GM12878 (cell line): ENCODE results near the gene BTBD9. TPM values are rescaled to one million over a fixed set of nuclear protein-coding genes. Genes with fewer than 3 reads are reported as not detected.
"Not testable (repeated sequence)": the region's sequence is repeated elsewhere in the genome, so short reads cannot be mapped to it uniquely, and the experiment has no call there.

ENCODE experiments used
- ATAC-seq: fragments of 200-7000 bp; cut with Tn5 transposase; 3 replicates; pipeline ENCODE4 v1.9.1; 2020; ENCODE audit warnings: mild to moderate bottlenecking, moderate library complexity
- BruUV-seq: library from RNA; stranded (reverse); fragments of 400-500 nt; replicated peaks from 2 replicates; lab custom pipeline; 2021; lab: Mats Ljungman, UMichigan
- CTCF ChIA-PET: fragments of 300-600 bp; sonication (Branson Sonifier 250); formaldehyde crosslinking; extraction: SDS; loops from one replicate; lab custom pipeline; 2021; ENCODE audit warnings: inconsistent platforms; lab: Yijun Ruan, JAX
- POLR2A ChIA-PET: fragments of 350-600 bp; formaldehyde crosslinking; extraction: SDS; loops from one replicate; lab custom pipeline; 2021; ENCODE audit warnings: inconsistent platforms; lab: Charles Lee
- RAD21 ChIA-PET: fragments of 300-600 bp; sonication (Branson Sonifier 250); formaldehyde crosslinking; loops from one replicate; lab custom pipeline; 2023; ENCODE audit warnings: antibody characterized with exemption; ENCODE audit not compliant: unreplicated experiment; lab: Charles Lee
- SMC1A ChIA-PET: fragments of 300-600 bp; sonication (Branson Sonifier 250); formaldehyde crosslinking; loops from one replicate; lab custom pipeline; 2023; ENCODE audit not compliant: unreplicated experiment, uncharacterized antibody; lab: Charles Lee
- DNase-seq: peaks from one replicate; pipeline ENCODE4 v3.0.0-alpha.2; 2011; ENCODE audit warnings: low read depth, low spot score
- FAIRE-seq: peaks from 3 replicates; lab custom pipeline; 2011; peaks lifted over from hg19 to GRCh38; lab: Jason Lieb, UNC
- H2AFZ ChIP-seq: 2 replicates; pipeline ENCODE4 v1.6.0; 2011; ENCODE audit warnings: low read depth, low read length, control low read depth; ENCODE audit not compliant: control insufficient read depth
- H3K27ac ChIP-seq: 2 replicates; pipeline ENCODE4 v1.5.1; 2011; ENCODE audit warnings: control low read depth; ENCODE audit not compliant: control insufficient read depth, insufficient read depth
- H3K27me3 ChIP-seq, 2 experiments: replicated peaks in 1 of 2; 2 replicates each; pipeline versions ENCODE4 v1.6.0 to v1.6.1; 2011; ENCODE audit warnings: low read length in 1 of 2; ENCODE audit not compliant: control insufficient read depth in 2 of 2, insufficient read depth in 2 of 2
- H3K36me3 ChIP-seq, 2 experiments: 2 replicates each; pipeline ENCODE4 v1.5.1; 2011; ENCODE audit warnings: low read length in 1 of 2; ENCODE audit not compliant: control insufficient read depth in 2 of 2, insufficient read depth in 2 of 2
- H3K4me1 ChIP-seq: 2 replicates; pipeline ENCODE4 v1.6.1; 2011; ENCODE audit warnings: mild to moderate bottlenecking, low read length, moderate library complexity, mixed read lengths; ENCODE audit not compliant: control insufficient read depth, insufficient read depth
- H3K4me2 ChIP-seq: 2 replicates; pipeline ENCODE4 v1.6.0; 2011; ENCODE audit warnings: control low read depth; ENCODE audit not compliant: control insufficient read depth, insufficient read depth
- H3K4me3 ChIP-seq: fragments of 200-600 bp; sonication (generic); 2 replicates; pipeline ENCODE4 v1.5.1; 2016
- H3K79me2 ChIP-seq: 2 replicates; pipeline ENCODE4 v1.6.0; 2011; ENCODE audit warnings: low read length; ENCODE audit not compliant: control insufficient read depth, insufficient read depth
- H3K9ac ChIP-seq: 2 replicates; pipeline ENCODE4 v1.8.0; 2011; ENCODE audit warnings: low read length, control low read depth, mixed read lengths; ENCODE audit not compliant: control insufficient read depth, insufficient read depth
- H3K9me3 ChIP-seq: replicated peaks from 3 replicates; pipeline ENCODE4 v1.5.1; 2011; ENCODE audit warnings: mild to moderate bottlenecking, low read length; ENCODE audit not compliant: control insufficient read depth, insufficient read depth
- H4K20me1 ChIP-seq: 2 replicates; pipeline ENCODE4 v1.6.0; 2011; ENCODE audit not compliant: control insufficient read depth, insufficient read depth
- BMI1 ChIP-seq: fragments of 450-650 bp; IDR thresholded peaks from 2 replicates; pipeline ENCODE4 v1.6.1; 2016; ENCODE audit warnings: mild to moderate bottlenecking, moderate library complexity, borderline replicate concordance
- CHD1 ChIP-seq: IDR thresholded peaks from 2 replicates; pipeline ENCODE4 v1.6.1; 2012; ENCODE audit warnings: low read depth, low read length, improper control_type of control experiment
- CHD4 ChIP-seq: fragments of 200-600 bp; sonication (generic); IDR thresholded peaks from 2 replicates; pipeline ENCODE4 v1.6.1; 2016; ENCODE audit warnings: mild to moderate bottlenecking
- MEF2B ChIP-seq: fragments of 450-650 bp; IDR thresholded peaks from 2 replicates; pipeline ENCODE4 v1.6.1; 2018; ENCODE audit warnings: mild to moderate bottlenecking, moderate library complexity; ENCODE audit not compliant: partially characterized antibody, poor library complexity, severe bottlenecking
- PAX5 ChIP-seq: IDR thresholded peaks from 2 replicates; pipeline ENCODE4 v1.6.1; 2011; ENCODE audit warnings: low read depth, low read length, borderline replicate concordance
- PML ChIP-seq: IDR thresholded peaks from 2 replicates; pipeline ENCODE4 v1.6.1; 2012; ENCODE audit warnings: low read length, inconsistent platforms
- RAD51 ChIP-seq: fragments of 450-650 bp; IDR thresholded peaks from 2 replicates; pipeline ENCODE4 v1.6.1; 2016; ENCODE audit warnings: moderate library complexity, mild to moderate bottlenecking, inconsistent platforms
- RFX5 ChIP-seq: IDR thresholded peaks from 2 replicates; pipeline ENCODE4 v1.6.1; 2011; ENCODE audit warnings: low read depth, low read length, improper control_type of control experiment
- RUNX3 ChIP-seq: IDR thresholded peaks from 2 replicates; pipeline ENCODE4 v1.6.1; 2012; ENCODE audit warnings: low read length, inconsistent platforms
- ZNF24 ChIP-seq: fragments of 450-650 bp; IDR thresholded peaks from 2 replicates; pipeline ENCODE4 v1.6.1; 2017; ENCODE audit warnings: antibody characterized with exemption, mild to moderate bottlenecking
- ZSCAN29 ChIP-seq: fragments of 450-650 bp; IDR thresholded peaks from 2 replicates; pipeline ENCODE4 v1.6.1; 2017; ENCODE audit warnings: mild to moderate bottlenecking, moderate library complexity
- WGBS: methylation state at CpG from one replicate; pipeline ENCODE4 v1.1.6; 2016; ENCODE audit warnings: low lambda C conversion rate; ENCODE audit not compliant: insufficient replicate concordance, insufficient coverage; ENCODE audit errors: missing lambda C conversion rate; 5-methylcytosine and 5-hydroxymethylcytosine counted together
- in situ Hi-C: fragments of 300-500 bp; cut with MboI; formaldehyde crosslinking; loops from 9 replicates; pipeline ENCODE4 v1.14.3; 2018; ENCODE audit warnings: mixed read lengths
- intact Hi-C: fragments of 100-400 bp; cut with micrococcal nuclease; formaldehyde crosslinking; loops from one replicate; pipeline ENCODE4 v1.14.2; 2022; ENCODE audit not compliant: unreplicated experiment
- polyA plus RNA-seq, 11 experiments: library from polyadenylated mRNA; depleted of rRNA in 4 of 11; unstranded in 6 of 11; stranded (reverse) in 5 of 11; fragments of >200 nt; fragmentation: Nextera tagmentation in 4 of 11; fragmentation: Illumina TruSeq in 1 of 11; extraction: Ambion mirVana in 4 of 11; extraction: Trizol in 1 of 11; gene quantifications; 1 replicate in 1 of 11; 2 replicates in 10 of 11; pipeline versions ENCODE4 v1.2.1 to v1.2.3, GENCODE V29; 2011 to 2016; ENCODE audit warnings: inconsistent platforms in 2 of 11, missing spikeins in 2 of 11, low read depth in 1 of 11
- total RNA-seq, 4 experiments: library from RNA; depleted of rRNA in 3 of 4; stranded (reverse); fragments of >200 nt in 3 of 4; fragmentation: Illumina TruSeq in 1 of 4; extraction: Trizol in 1 of 4; gene quantifications; 2 replicates each; pipeline versions ENCODE4 v1.2.1 to v1.2.3, GENCODE V29; 2013 to 2021
- TF ChIP-seq, protein P1 (sequence below): fragments of 150-350 bp; IDR thresholded peaks from 2 replicates; pipeline ENCODE4 v1.6.1; 2014; ENCODE audit warnings: mild to moderate bottlenecking, low read depth, low read length

The BTBD9 gene
- total and polyA plus RNA-seq, 10 of the 15 experiments (the other 5 are each of a cell fraction or from before 2014, with no cell fraction given), result 0.22 to 8.6 (median 4.6) TPM

DNA sequence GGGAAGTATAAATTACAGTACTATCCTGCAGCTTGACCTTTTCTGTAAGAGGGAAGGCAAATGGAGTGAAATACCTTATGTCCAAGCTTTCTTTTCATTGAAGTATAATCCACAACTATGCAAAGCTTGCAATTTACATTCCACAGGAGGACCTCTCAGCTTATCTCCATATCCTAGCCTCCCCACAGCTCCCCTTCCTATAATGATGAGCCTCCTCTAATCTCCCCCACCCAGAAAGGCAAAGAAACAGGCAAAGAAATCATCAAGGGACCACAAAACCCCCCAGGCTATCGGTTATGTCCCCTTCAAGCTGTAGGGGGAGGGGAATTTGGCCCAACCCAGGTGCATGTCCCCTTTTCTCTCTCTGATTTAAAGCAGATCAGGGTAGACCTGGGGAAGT, 21.4 kb downstream of the BTBD9 start:
- H3K9ac ChIP-seq, H3K36me3 ChIP-seq, H4K20me1 ChIP-seq, H3K4me1 ChIP-seq, CTCF ChIA-PET, H3K4me2 ChIP-seq, BruUV-seq, H3K9me3 ChIP-seq, H3K79me2 ChIP-seq, ATAC-seq, H3K4me3 ChIP-seq, in situ Hi-C loops, H3K27me3 ChIP-seq, RAD21 ChIA-PET, DNase-seq, FAIRE-seq, H2AFZ ChIP-seq, POLR2A ChIA-PET, intact Hi-C loops, SMC1A ChIA-PET, H3K27ac ChIP-seq: not testable (repeated sequence)
- 88% methylated on average over 1 of the region's 1 CpG for WGBS

DNA sequence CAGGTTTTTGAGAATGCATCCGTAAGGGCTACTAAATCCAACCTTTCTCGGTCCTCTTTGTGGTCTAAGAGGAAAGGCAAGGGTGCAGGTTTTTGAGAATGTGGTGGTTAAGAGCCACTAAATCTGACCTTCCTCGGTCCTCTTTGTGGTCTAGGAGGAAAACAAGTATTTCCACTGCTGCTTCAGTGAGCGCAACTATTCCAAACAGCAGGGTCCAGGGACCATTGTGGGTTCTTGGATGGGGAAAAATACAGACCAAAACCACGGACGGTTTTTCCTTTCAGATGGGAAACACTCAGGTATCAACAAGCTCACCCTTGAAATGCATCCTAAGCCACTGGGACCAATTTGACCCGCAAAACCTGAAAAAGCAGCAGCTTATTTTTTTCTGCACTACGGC, 21.9 kb downstream of the BTBD9 start:
- Histone ChIP-seq H3K9ac (no peak overlapping the region), H3K79me2 (no peaks in the 10 kb centered on the region), H3K27ac (no peak overlapping the region), H4K20me1 (no peaks in the 10 kb centered on the region), H3K27me3 (no peaks in the 10 kb centered on the region), H3K4me2 (no peak overlapping the region), H3K4me1 (no peaks in the 10 kb centered on the region), H2AFZ (no peak overlapping the region), H3K36me3 (no peaks in the 10 kb centered on the region), H3K4me3 (no peak overlapping the region), H3K9me3 (no peaks in the 10 kb centered on the region)
- WGBS, result 84% methylated on average over 8 of the region's 8 CpGs
- in situ Hi-C loops, result no loop called here
- intact Hi-C loops, result no loop called here
- CTCF ChIA-PET, result no interaction called here
- TF ChIP-seq PML (no peak), RFX5 (no peak), MEF2B (no peak), ZNF24 (no peak), CHD1 (no peak), ZSCAN29 (no peak), PAX5 (no peak), BMI1 (no peak), RAD51 (no peak), CHD4 (no peak), RUNX3 (no peak)
- TF ChIP-seq, protein P1, sequence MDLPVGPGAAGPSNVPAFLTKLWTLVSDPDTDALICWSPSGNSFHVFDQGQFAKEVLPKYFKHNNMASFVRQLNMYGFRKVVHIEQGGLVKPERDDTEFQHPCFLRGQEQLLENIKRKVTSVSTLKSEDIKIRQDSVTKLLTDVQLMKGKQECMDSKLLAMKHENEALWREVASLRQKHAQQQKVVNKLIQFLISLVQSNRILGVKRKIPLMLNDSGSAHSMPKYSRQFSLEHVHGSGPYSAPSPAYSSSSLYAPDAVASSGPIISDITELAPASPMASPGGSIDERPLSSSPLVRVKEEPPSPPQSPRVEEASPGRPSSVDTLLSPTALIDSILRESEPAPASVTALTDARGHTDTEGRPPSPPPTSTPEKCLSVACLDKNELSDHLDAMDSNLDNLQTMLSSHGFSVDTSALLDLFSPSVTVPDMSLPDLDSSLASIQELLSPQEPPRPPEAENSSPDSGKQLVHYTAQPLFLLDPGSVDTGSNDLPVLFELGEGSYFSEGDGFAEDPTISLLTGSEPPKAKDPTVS, result no peak
- no peak for ATAC-seq
- SMC1A ChIA-PET, result no interaction called here
- FAIRE-seq, result no peak
- RAD21 ChIA-PET, result no interaction called here
- DNase-seq, result no peak
- no TSS peak for BruUV-seq
- POLR2A ChIA-PET, result no interaction called here
